ENCODE data around the gene FBXL13.

DNA sequence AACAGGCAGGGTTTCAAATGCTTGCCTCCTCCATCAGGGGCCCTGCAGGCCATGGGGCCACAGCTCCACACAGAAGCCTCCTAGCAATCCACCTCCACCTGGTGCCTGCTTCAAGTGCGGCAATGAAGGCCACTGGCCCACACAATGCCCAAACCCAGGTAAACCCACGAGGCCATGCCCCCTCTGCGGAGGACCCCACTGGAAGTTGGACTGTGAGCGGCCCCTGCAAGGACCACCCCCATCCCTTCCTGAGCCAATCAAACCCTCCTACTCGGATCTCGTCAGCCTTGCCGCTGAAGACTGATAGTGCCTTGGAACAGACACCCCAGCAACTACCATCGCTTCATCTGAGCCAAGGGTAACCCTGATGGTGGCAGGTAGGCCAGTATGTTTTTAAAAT lies 98.7 kb downstream of the FBXL13 start:
- TF ChIP-seq MAFK (IDR thresholded peaks at IDR 0.05; ENCODE audit: low read depth, low read length) (no peak), YY1 (IDR thresholded peaks at IDR 0.05; ENCODE audit: low read depth, low read length) (no peak), EP300 (IDR thresholded peaks at IDR 0.05; ENCODE audit: borderline replicate concordance in 1 of 2, low read depth in 2 of 2, low read length in 2 of 2) (no peak), EGR1 (IDR thresholded peaks at IDR 0.05; ENCODE audit: borderline replicate concordance, low read depth, low read length) (no peak), CHD1 (IDR thresholded peaks at IDR 0.05; ENCODE audit: low read depth, low read length) (no peak), SIN3A (conservative IDR thresholded peaks at IDR 0.05 in 1 of 2, IDR thresholded peaks at IDR 0.05 in 1 of 2; ENCODE audit: low read depth in 1 of 2, low read length in 2 of 2) (no peak), POLR2A (IDR thresholded peaks at IDR 0.05; ENCODE audit: control extremely low read depth in 1 of 2, low read depth in 2 of 2, low read length in 2 of 2) (no peak), POLR2AphosphoS5 (IDR thresholded peaks at IDR 0.05; ENCODE audit: low read depth, low read length) (no peak), ZNF274 (IDR thresholded peaks at IDR 0.05; ENCODE audit: borderline replicate concordance, extremely low read depth, low read length) (no peak), EZH2 (IDR thresholded peaks at IDR 0.05; ENCODE audit: low read depth, low read length, severe bottlenecking) (no peak), GTF2F1 (IDR thresholded peaks at IDR 0.05; ENCODE audit: borderline replicate concordance, low read depth, low read length) (no peak)
- TF ChIP-seq, protein P1, sequence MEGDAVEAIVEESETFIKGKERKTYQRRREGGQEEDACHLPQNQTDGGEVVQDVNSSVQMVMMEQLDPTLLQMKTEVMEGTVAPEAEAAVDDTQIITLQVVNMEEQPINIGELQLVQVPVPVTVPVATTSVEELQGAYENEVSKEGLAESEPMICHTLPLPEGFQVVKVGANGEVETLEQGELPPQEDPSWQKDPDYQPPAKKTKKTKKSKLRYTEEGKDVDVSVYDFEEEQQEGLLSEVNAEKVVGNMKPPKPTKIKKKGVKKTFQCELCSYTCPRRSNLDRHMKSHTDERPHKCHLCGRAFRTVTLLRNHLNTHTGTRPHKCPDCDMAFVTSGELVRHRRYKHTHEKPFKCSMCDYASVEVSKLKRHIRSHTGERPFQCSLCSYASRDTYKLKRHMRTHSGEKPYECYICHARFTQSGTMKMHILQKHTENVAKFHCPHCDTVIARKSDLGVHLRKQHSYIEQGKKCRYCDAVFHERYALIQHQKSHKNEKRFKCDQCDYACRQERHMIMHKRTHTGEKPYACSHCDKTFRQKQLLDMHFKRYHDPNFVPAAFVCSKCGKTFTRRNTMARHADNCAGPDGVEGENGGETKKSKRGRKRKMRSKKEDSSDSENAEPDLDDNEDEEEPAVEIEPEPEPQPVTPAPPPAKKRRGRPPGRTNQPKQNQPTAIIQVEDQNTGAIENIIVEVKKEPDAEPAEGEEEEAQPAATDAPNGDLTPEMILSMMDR (IDR thresholded peaks at IDR 0.05; ENCODE audit: control extremely low read depth in 1 of 3, insufficient read depth in 1 of 3, low read depth in 1 of 3, low read length in 3 of 3) = no peak

Measured in H1 (cell line).